HL-60 (cell line): Measurements from ENCODE around the gene HADH.
A peak's percentile ranks its signal among the peaks of the same experiment; 100 is the strongest.
"Not testable (repeated sequence)": the region's sequence is repeated elsewhere in the genome, so short reads cannot be mapped to it uniquely, and the experiment has no call there.

Experiments
- DNase-seq, 2 experiments: peaks; one replicate each; pipeline ENCODE4 v3.0.0-alpha.2; 2010 to 2020; ENCODE audit warnings: low read depth in 1 of 2, low spot score in 1 of 2
- H3K27ac ChIP-seq: fragments of 250-450 bp; sonication (Bioruptor Pico); replicated peaks from 2 replicates; pipeline ENCODE4 v1.5.1; 2020; ENCODE audit warnings: mild to moderate bottlenecking, moderate library complexity
- H3K27me3 ChIP-seq: fragments of 250-450 bp; sonication (Bioruptor Pico); 2 replicates; pipeline ENCODE4 v1.5.1; 2021; ENCODE audit warnings: mild to moderate bottlenecking, moderate library complexity; ENCODE audit not compliant: insufficient read depth, poor library complexity, severe bottlenecking
- H3K4me3 ChIP-seq: replicated peaks from 2 replicates; pipeline ENCODE4 v1.5.1; 2011; ENCODE audit warnings: mild to moderate bottlenecking, control low read depth, low read length; ENCODE audit not compliant: insufficient read depth
- CTCF ChIP-seq: IDR thresholded peaks from one replicate; pipeline ENCODE4 v1.5.1; 2011; ENCODE audit warnings: low read length, control low read depth, inconsistent platforms; ENCODE audit not compliant: insufficient read depth
- GABPA ChIP-seq: IDR thresholded peaks from 2 replicates; pipeline ENCODE4 v1.6.1; 2012; ENCODE audit warnings: low read depth
- POLR2AphosphoS5 ChIP-seq: IDR thresholded peaks from 2 replicates; pipeline ENCODE4 v1.6.1; 2012; ENCODE audit warnings: low read depth
- REST ChIP-seq: IDR thresholded peaks from 2 replicates; pipeline ENCODE4 v1.6.1; 2012; ENCODE audit warnings: low read depth; ENCODE audit not compliant: insufficient replicate concordance
- SPI1 ChIP-seq: IDR thresholded peaks from 2 replicates; pipeline ENCODE4 v1.6.1; 2012; ENCODE audit warnings: low read depth, mild to moderate bottlenecking, borderline replicate concordance

The HADH gene

GRCh38 chr4:108007984-108008383, 18.3 kb downstream of the HADH start:
- Histone ChIP-seq H3K27me3 (no peaks in the 10 kb centered on the region), H3K4me3 (no peak overlapping the region), H3K27ac (no peak overlapping the region)
- no peak for TF ChIP-seq CTCF
- TF ChIP-seq SPI1 = no peak
- TF ChIP-seq GABPA = no peak
- TF ChIP-seq POLR2AphosphoS5 = no peak
- TF ChIP-seq REST = no peak
- no peak for DNase-seq

- TF ChIP-seq REST (no peak), POLR2AphosphoS5 (no peak), GABPA (no peak), SPI1 (no peak), CTCF (no peak)
- peak; percentile 31 to 49 for DNase-seq
- no peak overlapping the region for H3K4me3 ChIP-seq
- no peak overlapping the region for H3K27ac ChIP-seq
- H3K27me3 ChIP-seq = no peaks in the 10 kb centered on the region
Observed at GRCh38 chr4:108008721-108009120, 19.0 kb downstream of the HADH start.

- TF ChIP-seq POLR2AphosphoS5 (no peak), REST (no peak), CTCF (no peak), GABPA (no peak), SPI1 (no peak)
- Histone ChIP-seq H3K4me3 (no peak overlapping the region), H3K27me3 (no peaks in the 10 kb centered on the region), H3K27ac (no peak overlapping the region)
- DNase-seq = no peak
Observed at GRCh38 chr4:108010167-108010566, 20.5 kb downstream of the HADH start.

GRCh38 chr4:108012382-108012781, 22.7 kb downstream of the HADH start:
- not testable (repeated sequence) for DNase-seq, H3K4me3 ChIP-seq, H3K27me3 ChIP-seq, H3K27ac ChIP-seq
